HepG2 (cell line): ENCODE results near the gene DHX58.

Source experiments
- BCL6 ChIP-seq: IDR thresholded peaks from 2 replicates; pipeline ENCODE4 v1.6.1; 2016; ENCODE audit warnings: missing genetic modification reagents, missing compliant biosample characterization
- BHLHE40 ChIP-seq: IDR thresholded peaks from 2 replicates; pipeline ENCODE4 v1.6.1; 2011; ENCODE audit warnings: low read length, improper control_type of control experiment
- EP300 ChIP-seq, 3 experiments: sonication (generic) in 1 of 3; formaldehyde crosslinking in 1 of 3; IDR thresholded peaks; 2 replicates each; pipeline versions ENCODE4 v1.5.1 to v1.6.1; 2011 to 2020; ENCODE audit warnings: low read depth in 2 of 3, low read length in 2 of 3, borderline replicate concordance in 1 of 3, improper control_type of control experiment in 1 of 3, mild to moderate bottlenecking in 1 of 3, missing genetic modification reagents in 1 of 3, moderate library complexity in 1 of 3
- EZH2 ChIP-seq: conservative IDR thresholded peaks from 2 replicates; pipeline ENCODE4 v1.6.1; 2012; ENCODE audit warnings: mild to moderate bottlenecking, low read depth, low read length, moderate library complexity
- GABPB1 ChIP-seq: IDR thresholded peaks from 2 replicates; pipeline ENCODE4 v1.6.1; 2016; ENCODE audit warnings: mild to moderate bottlenecking, missing genetic modification reagents, moderate library complexity, missing compliant biosample characterization
- MAFK ChIP-seq, 2 experiments: IDR thresholded peaks in 1 of 2; conservative IDR thresholded peaks in 1 of 2; 2 replicates each; pipeline ENCODE4 v1.6.1; 2011; ENCODE audit warnings: improper control_type of control experiment in 2 of 2, low read length in 2 of 2
- NR3C1 ChIP-seq: sonication (generic); formaldehyde crosslinking; IDR thresholded peaks from 2 replicates; pipeline ENCODE4 v1.4.0; 2020; ENCODE audit warnings: missing genetic modification reagents
- POGK ChIP-seq: sonication (generic); formaldehyde crosslinking; conservative IDR thresholded peaks from 2 replicates; pipeline ENCODE4 v1.8.0; 2022; ENCODE audit warnings: mild to moderate bottlenecking, moderate library complexity, missing genetic modification reagents
- RAD21 ChIP-seq: fragments of 450-650 bp; formaldehyde crosslinking; IDR thresholded peaks from 2 replicates; pipeline ENCODE4 v1.5.0; 2020; ENCODE audit warnings: mild to moderate bottlenecking
- SIN3B ChIP-seq: fragments of 150-350 bp; IDR thresholded peaks from 2 replicates; pipeline ENCODE4 v1.6.1; 2014; ENCODE audit warnings: low read length
- TARDBP ChIP-seq: sonication (generic); formaldehyde crosslinking; IDR thresholded peaks from 2 replicates; pipeline ENCODE4 v1.8.0; 2022; ENCODE audit warnings: mild to moderate bottlenecking, missing genetic modification reagents
- ZBTB20 ChIP-seq: sonication (generic); formaldehyde crosslinking; IDR thresholded peaks from 2 replicates; pipeline ENCODE4 v1.8.1; 2023; ENCODE audit warnings: missing genetic modification reagents, low read depth, mild to moderate bottlenecking, borderline replicate concordance
- ZBTB7A ChIP-seq: sonication (generic); formaldehyde crosslinking; IDR thresholded peaks from 2 replicates; pipeline ENCODE4 v1.8.0; 2022; ENCODE audit warnings: mild to moderate bottlenecking, missing genetic modification reagents
- ZNF367 ChIP-seq: sonication (generic); formaldehyde crosslinking; IDR thresholded peaks from 2 replicates; pipeline ENCODE4 v1.4.0; 2020; ENCODE audit warnings: missing genetic modification reagents, borderline replicate concordance

GRCh38 chr17:42075789-42076188, 36.7 kb downstream of the DHX58 start:
- no peak for TF ChIP-seq SIN3B
- no peak for TF ChIP-seq GABPB1 (CRISPR knock-in tag)
- TF ChIP-seq BHLHE40 = peak; percentile 61; the same call in 1 of the 2 replicates
- no peak for TF ChIP-seq ZNF367 (CRISPR knock-in tag)
- no peak for TF ChIP-seq POGK (CRISPR knock-in tag)
- TF ChIP-seq EP300 (IDR thresholded peaks at IDR 0.05; ENCODE audit: low read depth in 2 of 2, low read length in 2 of 2) = peak in 1 of 2 experiments; percentile 31; a peak in 1 of 4 replicates
- no peak for TF ChIP-seq EP300 (CRISPR knock-in tag; IDR thresholded peaks at IDR 0.05; ENCODE audit: borderline replicate concordance)
- no peak for TF ChIP-seq EZH2
- TF ChIP-seq ZBTB20 (CRISPR knock-in tag) = peak; percentile 60; the same call in 1 of the 2 replicates
- TF ChIP-seq NR3C1 = no peak
- no peak for TF ChIP-seq TARDBP (CRISPR knock-in tag)
- no peak for TF ChIP-seq RAD21
- TF ChIP-seq BCL6 = no peak
- no peak for TF ChIP-seq ZBTB7A
- no peak for TF ChIP-seq MAFK (conservative IDR thresholded peaks at IDR 0.05 in 1 of 2, IDR thresholded peaks at IDR 0.05 in 1 of 2; ENCODE audit: low read length in 2 of 2)
